HepG2 (cell line): ENCODE measurements around the gene COPS6. TPM values are rescaled to one million over a fixed set of nuclear protein-coding genes. Genes with fewer than 3 reads are reported as not detected.

Experiments
- ATAC-seq: fragments of 200-7000 bp; cut with Tn5 transposase; 3 replicates; pipeline ENCODE4 v1.9.1; 2020; ENCODE audit warnings: mild to moderate bottlenecking, moderate library complexity
- BruUV-seq: library from RNA; stranded (reverse); fragments of 400-500 nt; replicated peaks from 2 replicates; lab custom pipeline; 2021; lab: Mats Ljungman, UMichigan
- CTCF ChIA-PET: fragments of 300-600 bp; formaldehyde crosslinking; extraction: SDS; loops from one replicate; lab custom pipeline; 2021; ENCODE audit warnings: low total read pairs, inconsistent platforms, low intra/inter-chr PET ratio; lab: Yijun Ruan, JAX
- POLR2A ChIA-PET: fragments of 350-600 bp; sonication (Branson Sonifier 250); formaldehyde crosslinking; loops from one replicate; lab custom pipeline; 2020; ENCODE audit warnings: antibody characterized with exemption, inconsistent platforms; lab: Yijun Ruan, JAX
- DNase-seq: peaks from one replicate; pipeline ENCODE4 v3.0.0-alpha.2; 2015; ENCODE audit warnings: low spot score
- FAIRE-seq: peaks from 3 replicates; lab custom pipeline; 2011; peaks lifted over from hg19 to GRCh38; lab: Jason Lieb, UNC
- H2AFZ ChIP-seq: one replicate; pipeline ENCODE4 v1.6.1; 2011; ENCODE audit warnings: low read length, inconsistent platforms
- H3K27ac ChIP-seq: fragments of 300-600 bp; 3 replicates; pipeline ENCODE4 v1.8.0; 2011; ENCODE audit warnings: mixed run types, mild to moderate bottlenecking, mixed read lengths, low read length, inconsistent platforms; ENCODE audit not compliant: insufficient read depth; ENCODE audit errors: extremely low read length
- H3K27me3 ChIP-seq, 2 experiments: fragments of 200-600 bp in 1 of 2; 2 replicates in 1 of 2; 3 replicates in 1 of 2; pipeline versions ENCODE4 v1.6.0 to v1.8.0; 2011; ENCODE audit warnings: low read length in 2 of 2, mild to moderate bottlenecking in 2 of 2, moderate library complexity in 2 of 2, inconsistent platforms in 1 of 2; ENCODE audit not compliant: insufficient read depth in 2 of 2, control insufficient read depth in 1 of 2
- H3K36me3 ChIP-seq, 2 experiments: fragments of 200-600 bp in 1 of 2; replicated peaks in 1 of 2; 2 replicates in 1 of 2; 3 replicates in 1 of 2; pipeline versions ENCODE4 v1.5.1 to v1.8.0; 2011; ENCODE audit warnings: low read length in 2 of 2, inconsistent platforms in 1 of 2; ENCODE audit not compliant: insufficient read depth in 2 of 2, control insufficient read depth in 1 of 2
- H3K4me1 ChIP-seq: 2 replicates; pipeline ENCODE4 v1.5.1; 2012; ENCODE audit warnings: low read length, inconsistent platforms; ENCODE audit not compliant: insufficient read depth
- H3K4me2 ChIP-seq: 2 replicates; pipeline ENCODE4 v1.6.0; 2011; ENCODE audit warnings: low read depth, low read length, inconsistent platforms
- H3K4me3 ChIP-seq, 3 experiments: fragments of 200-600 bp in 1 of 3; sonication (generic), shearing (Covaris generic) in 1 of 3; replicated peaks in 1 of 3; 2 replicates each; pipeline ENCODE4 v1.5.1; 2011 to 2016; ENCODE audit warnings: low read length in 3 of 3, inconsistent platforms in 2 of 3, low read depth in 2 of 3, mild to moderate bottlenecking in 2 of 3, control low read depth in 1 of 3, mixed read lengths in 1 of 3; ENCODE audit not compliant: insufficient read depth in 1 of 3
- H3K79me2 ChIP-seq: one replicate; pipeline ENCODE4 v1.6.1; 2011; ENCODE audit warnings: low read length, inconsistent platforms; ENCODE audit not compliant: insufficient read depth
- H3K9ac ChIP-seq: 2 replicates; pipeline ENCODE4 v1.6.0; 2011; ENCODE audit warnings: mild to moderate bottlenecking, low read depth, low read length, inconsistent platforms; ENCODE audit not compliant: insufficient read depth
- H3K9me3 ChIP-seq: 2 replicates; pipeline ENCODE4 v1.5.1; 2012; ENCODE audit warnings: mild to moderate bottlenecking, low read length
- H4K20me1 ChIP-seq: 2 replicates; pipeline ENCODE4 v1.6.0; 2011; ENCODE audit warnings: inconsistent platforms, mild to moderate bottlenecking, low read length, moderate library complexity; ENCODE audit not compliant: insufficient read depth
- GATA4 ChIP-seq: sonication (generic); IDR thresholded peaks from 2 replicates; pipeline ENCODE4 v1.6.1; 2016; ENCODE audit warnings: antibody characterized with exemption, low read depth, borderline replicate concordance
- KDM3A ChIP-seq: IDR thresholded peaks from 2 replicates; pipeline ENCODE4 v1.6.1; 2018; ENCODE audit warnings: low read depth, missing compliant biosample characterization
- KLF13 ChIP-seq: sonication (generic); formaldehyde crosslinking; IDR thresholded peaks from 2 replicates; pipeline ENCODE4 v1.4.0; 2020; ENCODE audit warnings: mild to moderate bottlenecking, missing genetic modification reagents
- MIER3 ChIP-seq: IDR thresholded peaks from 2 replicates; pipeline ENCODE4 v1.6.1; 2016; ENCODE audit warnings: missing compliant biosample characterization, borderline replicate concordance
- PHF8 ChIP-seq: sonication (generic); formaldehyde crosslinking; IDR thresholded peaks from 2 replicates; pipeline ENCODE4 v1.5.0; 2020; ENCODE audit warnings: missing genetic modification reagents
- SETDB1 ChIP-seq: sonication (generic); formaldehyde crosslinking; IDR thresholded peaks from 2 replicates; pipeline ENCODE4 v1.5.1; 2020; ENCODE audit warnings: missing genetic modification reagents, mild to moderate bottlenecking, borderline replicate concordance
- SOX6 ChIP-seq, 2 experiments: fragments of 450-650 bp in 1 of 2; sonication (generic) in 1 of 2; formaldehyde crosslinking in 1 of 2; IDR thresholded peaks; 2 replicates each; pipeline versions ENCODE4 v1.4.0 to v1.6.1; 2017 to 2020; ENCODE audit warnings: antibody characterized with exemption in 1 of 2, mild to moderate bottlenecking in 1 of 2, missing genetic modification reagents in 1 of 2
- ZFP36L1 ChIP-seq: sonication (generic); formaldehyde crosslinking; IDR thresholded peaks from 2 replicates; pipeline ENCODE4 v1.8.0; 2022; ENCODE audit warnings: mild to moderate bottlenecking, missing genetic modification reagents, moderate library complexity
- ZFP82 ChIP-seq: sonication (generic); formaldehyde crosslinking; IDR thresholded peaks from 2 replicates; pipeline ENCODE4 v1.5.1; 2020; ENCODE audit warnings: mild to moderate bottlenecking, missing genetic modification reagents, borderline replicate concordance
- ZFP90 ChIP-seq: sonication (generic); formaldehyde crosslinking; IDR thresholded peaks from 2 replicates; pipeline ENCODE4 v1.8.0; 2022; ENCODE audit warnings: missing genetic modification reagents, mild to moderate bottlenecking, inconsistent platforms, borderline replicate concordance
- ZMYM2 ChIP-seq: sonication (generic); formaldehyde crosslinking; IDR thresholded peaks from 2 replicates; pipeline ENCODE4 v1.8.0; 2022; ENCODE audit warnings: mild to moderate bottlenecking, missing genetic modification reagents
- ZNF224 ChIP-seq: sonication (generic); formaldehyde crosslinking; IDR thresholded peaks from 2 replicates; pipeline ENCODE4 v1.5.0; 2020; ENCODE audit warnings: mild to moderate bottlenecking, missing genetic modification reagents
- ZNF230 ChIP-seq: sonication (generic); formaldehyde crosslinking; IDR thresholded peaks from 2 replicates; pipeline ENCODE4 v1.4.0; 2020; ENCODE audit warnings: mild to moderate bottlenecking, missing genetic modification reagents
- ZNF329 ChIP-seq: sonication (generic); formaldehyde crosslinking; IDR thresholded peaks from 2 replicates; pipeline ENCODE4 v1.9.0; 2021; ENCODE audit warnings: low read depth, mild to moderate bottlenecking, missing genetic modification reagents
- ZNF383 ChIP-seq: sonication (generic); formaldehyde crosslinking; IDR thresholded peaks from 2 replicates; pipeline ENCODE4 v1.4.0; 2020; ENCODE audit warnings: missing genetic modification reagents, mild to moderate bottlenecking, borderline replicate concordance
- ZNF552 ChIP-seq: sonication (generic); formaldehyde crosslinking; IDR thresholded peaks from 2 replicates; pipeline ENCODE4 v1.9.0; 2022; ENCODE audit warnings: missing genetic modification reagents, mild to moderate bottlenecking, borderline replicate concordance
- WGBS: methylation state at CpG from one replicate; pipeline ENCODE4 v1.1.6; 2017; ENCODE audit warnings: low lambda C conversion rate; 5-methylcytosine and 5-hydroxymethylcytosine counted together
- in situ Hi-C: cut with HindIII; loops from 2 replicates; pipeline ENCODE4 v1.10.0; 2017; ENCODE audit warnings: low pct_unique_long_range_greater_than_20kb; ENCODE audit not compliant: extremely low pct_ligation_motif_present
- intact Hi-C: fragments of 100-400 bp; cut with micrococcal nuclease; formaldehyde crosslinking; loops from one replicate; pipeline ENCODE4 v1.10.0; 2022; ENCODE audit not compliant: unreplicated experiment
- polyA plus RNA-seq, 8 experiments: library from polyadenylated mRNA; depleted of rRNA in 3 of 8; stranded (reverse) in 7 of 8; unstranded in 1 of 8; fragments of >200 nt; fragmentation: Illumina TruSeq in 4 of 8; extraction: Trizol in 4 of 8; gene quantifications; 2 replicates each; pipeline versions ENCODE4 v1.2.1 to v1.2.3, GENCODE V29; 2011 to 2016; ENCODE audit warnings: low read depth in 4 of 8, missing spikeins in 1 of 8, mixed read lengths in 1 of 8; ENCODE audit not compliant: insufficient read depth in 1 of 8
- total RNA-seq, 5 experiments: library from RNA; depleted of rRNA; stranded (reverse); fragments of >200 nt; fragmentation: Illumina TruSeq; extraction: Trizol; gene quantifications; 2 replicates each; pipeline ENCODE4 v1.2.3, GENCODE V29; 2016; ENCODE audit warnings: low read depth in 1 of 5
- TF ChIP-seq, protein P1 (sequence below): sonication (generic); formaldehyde crosslinking; IDR thresholded peaks from 2 replicates; pipeline ENCODE4 v1.4.0; 2020; ENCODE audit warnings: missing genetic modification reagents
- TF ChIP-seq, protein P2 (sequence below): sonication (generic); formaldehyde crosslinking; IDR thresholded peaks from 2 replicates; pipeline ENCODE4 v1.4.0; 2020; ENCODE audit warnings: missing genetic modification reagents
- TF ChIP-seq, protein P3 (sequence below): sonication (generic); formaldehyde crosslinking; IDR thresholded peaks from 2 replicates; pipeline ENCODE4 v1.5.1; 2020; ENCODE audit warnings: missing genetic modification reagents, mild to moderate bottlenecking, borderline replicate concordance
- TF ChIP-seq, protein P4 (sequence below): sonication (generic); formaldehyde crosslinking; IDR thresholded peaks from 2 replicates; pipeline ENCODE4 v1.4.0; 2020; ENCODE audit warnings: missing genetic modification reagents

COPS6 gene
- total and polyA plus RNA-seq, 2 of the 13 experiments (the other 11 are each of a cell fraction or from before 2014, with no cell fraction given), result 33.4 to 117 TPM

DNA sequence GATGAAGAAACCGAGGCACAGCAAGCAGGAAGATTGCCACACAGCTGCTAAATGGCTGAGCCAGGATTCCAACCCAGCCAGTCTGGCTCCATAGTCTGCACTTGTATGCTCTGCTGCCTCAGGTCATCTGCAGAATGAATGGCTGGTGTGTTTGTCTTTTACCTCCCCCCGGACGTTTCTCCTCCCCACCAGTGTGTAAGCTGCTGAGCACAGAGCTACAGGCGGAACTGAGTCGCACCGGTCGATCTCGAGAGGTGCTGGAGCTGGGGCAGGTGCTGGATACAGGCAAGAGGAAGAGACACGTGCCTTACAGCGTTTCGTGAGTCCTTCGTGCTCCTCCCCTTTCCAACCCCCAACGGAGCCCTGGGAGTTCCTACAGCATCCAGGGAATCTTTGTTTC is 33.3 kb downstream of the COPS6 start:
- no peaks in the 10 kb centered on the region for H4K20me1 ChIP-seq
- H3K79me2 ChIP-seq, result peaks cover 13% of the 10 kb centered on the region
- peaks cover 59% of the 10 kb centered on the region for H3K4me1 ChIP-seq
- peak overlapping the region; percentile 66 for H3K4me2 ChIP-seq
- POLR2A ChIA-PET, result interaction anchor here (2.2 to 2.3 kb wide), 2 partner anchors 21 to 27 kb away, joined by 6 to 24 read pairs; partner anchors contain the start of genes AP4M1, LAMTOR4 and MCM7
- in situ Hi-C loops, result no loop called here
- peak overlapping the region in 1 of 3 experiments; percentile 38; a peak in 2 of 6 replicates for H3K4me3 ChIP-seq
- FAIRE-seq (peak; percentile 96), ATAC-seq (peak; percentile 62), DNase-seq (peak; percentile 90)
- no TSS peak for BruUV-seq
- 0 out of 2 replicates have a peak overlapping the region, but pooled peaks have one; percentile 28 for H3K9ac ChIP-seq
- CTCF ChIA-PET, result interaction anchor here (1.2 kb wide), 1 partner anchor 11 kb away, joined by 3 read pairs; no protein-coding TSS in a partner anchor
- peak overlapping the region; percentile 66 for H3K27ac ChIP-seq
- H3K36me3 ChIP-seq, result no peaks in the 10 kb centered on the region
- intact Hi-C loops, result no loop called here
- H2AFZ ChIP-seq, result no peak overlapping the region
- no peaks in the 10 kb centered on the region; a peak in 1 of 5 replicates for H3K27me3 ChIP-seq
- no peaks in the 10 kb centered on the region for H3K9me3 ChIP-seq
- under 1% methylated on average over 13 of the region's 13 CpGs for whole genome bisulfite sequencing
- no peak for TF ChIP-seq PHF8 (CRISPR knock-in tag)
- no peak for TF ChIP-seq ZFP36L1 (CRISPR knock-in tag)
- TF ChIP-seq SOX6 (IDR thresholded peaks at IDR 0.05), result no peak
- 0 out of 2 replicates have a peak, but pooled peaks have one; percentile 9 for TF ChIP-seq SOX6 (CRISPR knock-in tag; IDR thresholded peaks at IDR 0.05)
- TF ChIP-seq, protein P1, sequence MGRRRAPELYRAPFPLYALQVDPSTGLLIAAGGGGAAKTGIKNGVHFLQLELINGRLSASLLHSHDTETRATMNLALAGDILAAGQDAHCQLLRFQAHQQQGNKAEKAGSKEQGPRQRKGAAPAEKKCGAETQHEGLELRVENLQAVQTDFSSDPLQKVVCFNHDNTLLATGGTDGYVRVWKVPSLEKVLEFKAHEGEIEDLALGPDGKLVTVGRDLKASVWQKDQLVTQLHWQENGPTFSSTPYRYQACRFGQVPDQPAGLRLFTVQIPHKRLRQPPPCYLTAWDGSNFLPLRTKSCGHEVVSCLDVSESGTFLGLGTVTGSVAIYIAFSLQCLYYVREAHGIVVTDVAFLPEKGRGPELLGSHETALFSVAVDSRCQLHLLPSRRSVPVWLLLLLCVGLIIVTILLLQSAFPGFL (CRISPR knock-in tag), result no peak
- TF ChIP-seq, protein P2, sequence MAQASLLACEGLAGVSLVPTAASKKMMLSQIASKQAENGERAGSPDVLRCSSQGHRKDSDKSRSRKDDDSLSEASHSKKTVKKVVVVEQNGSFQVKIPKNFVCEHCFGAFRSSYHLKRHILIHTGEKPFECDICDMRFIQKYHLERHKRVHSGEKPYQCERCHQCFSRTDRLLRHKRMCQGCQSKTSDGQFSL (CRISPR knock-in tag), result no peak
- no peak for TF ChIP-seq ZFP90 (CRISPR knock-in tag)
- TF ChIP-seq ZNF552 (CRISPR knock-in tag), result no peak
- TF ChIP-seq ZNF230 (CRISPR knock-in tag), result no peak
- TF ChIP-seq ZNF383 (CRISPR knock-in tag), result no peak
- TF ChIP-seq KDM3A (CRISPR knock-in tag), result no peak
- no peak for TF ChIP-seq KLF13 (CRISPR knock-in tag)
- TF ChIP-seq ZFP82 (CRISPR knock-in tag), result no peak
- TF ChIP-seq GATA4, result no peak
- TF ChIP-seq SETDB1, result no peak
- TF ChIP-seq ZNF224 (CRISPR knock-in tag), result no peak
- TF ChIP-seq ZNF329 (CRISPR knock-in tag), result no peak
- peak; percentile 31; the same call in 1 of the 2 replicates for TF ChIP-seq ZMYM2
- TF ChIP-seq MIER3 (CRISPR knock-in tag), result no peak
- TF ChIP-seq, protein P3, sequence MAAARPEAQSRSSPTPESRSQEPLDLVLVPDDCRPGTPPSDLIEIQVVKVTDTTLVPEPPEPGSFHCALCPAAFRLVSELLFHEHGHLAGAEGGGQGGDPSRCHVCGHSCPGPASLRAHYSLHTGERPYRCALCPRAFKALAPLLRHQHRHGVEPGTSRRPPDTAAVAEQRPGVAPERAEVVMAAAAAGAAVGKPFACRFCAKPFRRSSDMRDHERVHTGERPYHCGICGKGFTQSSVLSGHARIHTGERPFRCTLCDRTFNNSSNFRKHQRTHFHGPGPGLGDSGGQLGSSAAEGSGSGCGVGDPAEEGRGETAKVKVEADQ (CRISPR knock-in tag), result no peak
- TF ChIP-seq, protein P4, sequence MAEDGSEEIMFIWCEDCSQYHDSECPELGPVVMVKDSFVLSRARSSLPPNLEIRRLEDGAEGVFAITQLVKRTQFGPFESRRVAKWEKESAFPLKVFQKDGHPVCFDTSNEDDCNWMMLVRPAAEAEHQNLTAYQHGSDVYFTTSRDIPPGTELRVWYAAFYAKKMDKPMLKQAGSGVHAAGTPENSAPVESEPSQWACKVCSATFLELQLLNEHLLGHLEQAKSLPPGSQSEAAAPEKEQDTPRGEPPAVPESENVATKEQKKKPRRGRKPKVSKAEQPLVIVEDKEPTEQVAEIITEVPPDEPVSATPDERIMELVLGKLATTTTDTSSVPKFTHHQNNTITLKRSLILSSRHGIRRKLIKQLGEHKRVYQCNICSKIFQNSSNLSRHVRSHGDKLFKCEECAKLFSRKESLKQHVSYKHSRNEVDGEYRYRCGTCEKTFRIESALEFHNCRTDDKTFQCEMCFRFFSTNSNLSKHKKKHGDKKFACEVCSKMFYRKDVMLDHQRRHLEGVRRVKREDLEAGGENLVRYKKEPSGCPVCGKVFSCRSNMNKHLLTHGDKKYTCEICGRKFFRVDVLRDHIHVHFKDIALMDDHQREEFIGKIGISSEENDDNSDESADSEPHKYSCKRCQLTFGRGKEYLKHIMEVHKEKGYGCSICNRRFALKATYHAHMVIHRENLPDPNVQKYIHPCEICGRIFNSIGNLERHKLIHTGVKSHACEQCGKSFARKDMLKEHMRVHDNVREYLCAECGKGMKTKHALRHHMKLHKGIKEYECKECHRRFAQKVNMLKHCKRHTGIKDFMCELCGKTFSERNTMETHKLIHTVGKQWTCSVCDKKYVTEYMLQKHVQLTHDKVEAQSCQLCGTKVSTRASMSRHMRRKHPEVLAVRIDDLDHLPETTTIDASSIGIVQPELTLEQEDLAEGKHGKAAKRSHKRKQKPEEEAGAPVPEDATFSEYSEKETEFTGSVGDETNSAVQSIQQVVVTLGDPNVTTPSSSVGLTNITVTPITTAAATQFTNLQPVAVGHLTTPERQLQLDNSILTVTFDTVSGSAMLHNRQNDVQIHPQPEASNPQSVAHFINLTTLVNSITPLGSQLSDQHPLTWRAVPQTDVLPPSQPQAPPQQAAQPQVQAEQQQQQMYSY (CRISPR knock-in tag), result no peak
